GM19455 (cell line): ENCODE data around the gene AKT1.
"Not testable (repeated sequence)": the region's sequence is repeated elsewhere in the genome, so short reads cannot be mapped to it uniquely, and the experiment has no call there.

Experiments used
- ATAC-seq: cut with Tn5 transposase; IDR thresholded peaks from one replicate; pipeline ENCODE4 v1.9.1; 2021; ENCODE audit not compliant: unreplicated experiment

Gene AKT1

GRCh38 chr14:104741108-104741802 is 54.3 kb downstream of the AKT1 start:
- ATAC-seq: no peak

GRCh38 chr14:104739546-104740516 is 55.7 kb downstream of the AKT1 start:
- no peak for ATAC-seq

- no peak for ATAC-seq
Measured at GRCh38 chr14:104739026-104739425, 56.5 kb downstream of the AKT1 start.

- no peak for ATAC-seq
Measured at GRCh38 chr14:104738375-104739019, 57.1 kb downstream of the AKT1 start.

GRCh38 chr14:104735830-104736642 is 59.5 kb downstream of the AKT1 start:
- ATAC-seq: no peak

GRCh38 chr14:104734991-104735779 is 60.4 kb downstream of the AKT1 start:
- no peak for ATAC-seq

GRCh38 chr14:104734601-104734990 is 61.0 kb downstream of the AKT1 start:
- no peak for ATAC-seq

GRCh38 chr14:104734051-104734587 is 61.4 kb downstream of the AKT1 start:
- no peak for ATAC-seq

- ATAC-seq: no peak
Measured at GRCh38 chr14:104732931-104733681, 62.4 kb downstream of the AKT1 start.

GRCh38 chr14:104732355-104732804 is 63.2 kb downstream of the AKT1 start:
- no peak for ATAC-seq

- ATAC-seq: no peak
Measured at GRCh38 chr14:104731320-104732294, 63.9 kb downstream of the AKT1 start.

GRCh38 chr14:104730487-104730886 is 65.1 kb downstream of the AKT1 start:
- ATAC-seq: no peak

GRCh38 chr14:104729835-104730181 is 65.7 kb downstream of the AKT1 start:
- no peak for ATAC-seq

- ATAC-seq: not testable (repeated sequence)
Measured at GRCh38 chr14:104729176-104729834, 66.2 kb downstream of the AKT1 start.

- ATAC-seq: no peak
Measured at GRCh38 chr14:104728631-104729030, 66.9 kb downstream of the AKT1 start.

GRCh38 chr14:104726600-104727451 is 68.7 kb downstream of the AKT1 start:
- ATAC-seq: no peak
